ENCODE results near the gene DDX11.

GRCh38 chr12:31105668-31106067, 32.0 kb downstream of the DDX11 start:
- no peak for TF ChIP-seq GATA2 (IDR thresholded peaks at IDR 0.05; ENCODE audit: low read depth, low read length)
- TF ChIP-seq GATA3 (IDR thresholded peaks at IDR 0.05; ENCODE audit: low read depth, low read length): no peak
